GM13976 (cell line): Measurements from ENCODE around the gene SUPT20H.

Source experiments
- DNase-seq: peaks from one replicate; pipeline ENCODE4 v3.0.0; 2012; ENCODE audit warnings: low spot score
- CTCF ChIP-seq: IDR thresholded peaks from 2 replicates; pipeline ENCODE4 v1.5.1; 2012; ENCODE audit warnings: borderline replicate concordance, mild to moderate bottlenecking; ENCODE audit not compliant: insufficient read depth; ENCODE audit errors: extremely low read depth, missing control alignments, control extremely low read depth
- in situ Hi-C: fragments of 300-500 bp; cut with MboI; formaldehyde crosslinking; loops from one replicate; pipeline ENCODE4 v1.12.0; 2022; ENCODE audit warnings: low sequenced_read_pairs, mixed read lengths, inconsistent platforms; ENCODE audit not compliant: unreplicated experiment

Gene SUPT20H

DNA sequence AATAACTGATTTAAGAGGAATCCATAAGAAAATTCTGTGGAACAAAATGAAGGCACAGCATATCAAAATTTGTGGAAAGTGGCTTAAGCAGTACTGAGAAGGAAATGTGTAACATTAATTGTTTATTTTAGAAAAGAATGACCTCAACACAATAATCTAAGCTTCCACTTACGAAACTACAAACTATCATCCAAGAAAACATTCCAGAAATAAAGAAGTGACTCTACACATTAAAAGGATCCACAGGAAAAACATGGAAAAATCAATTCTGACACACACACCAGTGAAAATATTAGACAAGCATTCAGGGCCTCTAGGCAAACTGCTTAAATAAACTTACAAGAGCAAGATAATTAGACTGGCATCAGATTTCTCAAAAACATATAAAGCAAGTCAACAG is 44.9 kb downstream of the SUPT20H start:
- no peak for DNase-seq
- TF ChIP-seq CTCF = no peak
- in situ Hi-C loops = no loop called here

GRCh38 chr13:37011788-37012187 is 47.7 kb downstream of the SUPT20H start:
- in situ Hi-C loops = no loop called here
- no peak for TF ChIP-seq CTCF
- DNase-seq = no peak

GRCh38 chr13:37011002-37011401 is 48.5 kb downstream of the SUPT20H start:
- in situ Hi-C loops = no loop called here
- no peak for DNase-seq
- TF ChIP-seq CTCF = no peak

DNA sequence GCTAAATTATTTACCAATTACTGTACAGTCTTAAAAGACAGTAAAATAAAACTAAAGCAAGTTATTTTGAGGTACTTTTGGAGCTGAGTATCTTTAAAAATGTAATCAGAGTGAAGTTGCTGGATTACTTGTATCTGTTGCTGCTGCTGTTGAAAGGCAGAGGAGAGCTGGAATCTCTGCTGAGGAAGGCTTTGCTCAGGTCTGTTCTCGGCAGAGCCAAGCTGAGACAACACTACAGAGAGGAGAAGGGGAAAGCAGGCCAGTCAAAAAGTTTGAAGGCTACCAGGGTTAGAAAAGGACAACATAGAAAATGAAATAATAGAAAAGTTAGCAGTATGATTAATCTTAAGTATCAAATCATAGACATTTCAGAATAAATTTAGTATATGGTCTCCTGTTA is 49.1 kb downstream of the SUPT20H start:
- no peak for TF ChIP-seq CTCF
- in situ Hi-C loops = no loop called here

GRCh38 chr13:37009692-37010091 is 49.8 kb downstream of the SUPT20H start:
- in situ Hi-C loops = no loop called here
- no peak for TF ChIP-seq CTCF
- no peak for DNase-seq

More for the DNA sequence above, 49.1 kb downstream of the SUPT20H start:
- DNase-seq = no peak

GRCh38 chr13:37001921-37002250 is 57.6 kb downstream of the SUPT20H start:
- no peak for DNase-seq
- in situ Hi-C loops = no loop called here

More at GRCh38 chr13:37001921-37002250, 57.6 kb downstream of the SUPT20H start:
- no peak for TF ChIP-seq CTCF
